ENCODE data around the gene TRIML2. TPM values are rescaled to one million over a fixed set of nuclear protein-coding genes. Genes with fewer than 3 reads are reported as not detected.

Gene TRIML2
- total and polyA plus RNA-seq, 3 donors from 2014 or later, result 3.7 to 5.8 (median 4.8) TPM

GRCh38 chr4:188139141-188139540 is 29.7 kb upstream of the TRIML2 start, which contains the start of gene TRIML1:
Gene TRIML1 (plus strand): TSS chr4:188139441. CDS start chr4:188139559, 118 bp downstream.
- no peaks in the 10 kb centered on the region for H3K9me3 ChIP-seq
- no peak for DNase-seq
- intact Hi-C loops (cut with DNase I; ENCODE audit: low total_unique reads), result no loop called here
- no peak for TF ChIP-seq POLR2A (IDR thresholded peaks at IDR 0.05)
- TF ChIP-seq CTCF (IDR thresholded peaks at IDR 0.05), result no peak
- H3K27me3 ChIP-seq, result no peaks in the 10 kb centered on the region
- no peak within 1 kb of the TSS for H3K27ac ChIP-seq
- no peaks in the 10 kb centered on the region for H3K36me3 ChIP-seq (ENCODE audit: low read depth, missing control alignments)
- no peak within 1 kb of the TSS for H3K4me3 ChIP-seq
- H3K4me1 ChIP-seq, result no peaks in the 10 kb centered on the region
- WGBS, 2 donors, result 92% methylated on average over 3 of the region's 3 CpGs

GRCh38 chr4:188138227-188138626 is 28.8 kb upstream of the TRIML2 start:
- 65 to 77% methylated on average over 10 of the region's 10 CpGs for WGBS, 2 donors
- intact Hi-C loops (cut with DNase I; ENCODE audit: low total_unique reads), result no loop called here
- no peaks in the 10 kb centered on the region for H3K4me1 ChIP-seq
- no peak overlapping the region for H3K4me3 ChIP-seq
- no peaks in the 10 kb centered on the region for H3K36me3 ChIP-seq (ENCODE audit: low read depth, missing control alignments)
- H3K9me3 ChIP-seq, result no peaks in the 10 kb centered on the region
- TF ChIP-seq CTCF (IDR thresholded peaks at IDR 0.05), result no peak
- TF ChIP-seq POLR2A (IDR thresholded peaks at IDR 0.05), result no peak
- H3K27ac ChIP-seq, result no peak overlapping the region
- DNase-seq, result no peak
- H3K27me3 ChIP-seq, result no peaks in the 10 kb centered on the region

GRCh38 chr4:188132232-188132631 is 22.8 kb upstream of the TRIML2 start:
- TF ChIP-seq POLR2A (IDR thresholded peaks at IDR 0.05), result no peak
- TF ChIP-seq CTCF (IDR thresholded peaks at IDR 0.05), result no peak
- WGBS, 2 donors, result 94 to 98% methylated on average over 5 of the region's 5 CpGs
- no peaks in the 10 kb centered on the region for H3K4me1 ChIP-seq
- no peaks in the 10 kb centered on the region for H3K9me3 ChIP-seq
- H3K36me3 ChIP-seq (ENCODE audit: low read depth, missing control alignments), result no peaks in the 10 kb centered on the region
- H3K27me3 ChIP-seq, result no peaks in the 10 kb centered on the region
- intact Hi-C loops (cut with DNase I; ENCODE audit: low total_unique reads), result no loop called here
- no peak overlapping the region for H3K27ac ChIP-seq
- no peak for DNase-seq
- H3K4me3 ChIP-seq, result no peak overlapping the region

GRCh38 chr4:188130355-188130754 is 21.0 kb upstream of the TRIML2 start:
- no peak overlapping the region for H3K27ac ChIP-seq
- TF ChIP-seq CTCF (IDR thresholded peaks at IDR 0.05) (no peak), POLR2A (IDR thresholded peaks at IDR 0.05) (no peak)
- DNase-seq, result peak; percentile 18
- no peak overlapping the region for H3K4me3 ChIP-seq
- WGBS, 2 donors, result 84% methylated on average over 4 of the region's 4 CpGs
- H3K9me3 ChIP-seq, result no peaks in the 10 kb centered on the region
- H3K4me1 ChIP-seq, result no peaks in the 10 kb centered on the region
- intact Hi-C loops (cut with DNase I; ENCODE audit: low total_unique reads), result no loop called here
- H3K36me3 ChIP-seq (ENCODE audit: low read depth, missing control alignments), result no peaks in the 10 kb centered on the region
- no peaks in the 10 kb centered on the region for H3K27me3 ChIP-seq

- Histone ChIP-seq H3K27ac (no peak overlapping the region), H3K27me3 (no peaks in the 10 kb centered on the region), H3K36me3 (ENCODE audit: low read depth, missing control alignments) (no peaks in the 10 kb centered on the region), H3K9me3 (no peaks in the 10 kb centered on the region), H3K4me1 (no peaks in the 10 kb centered on the region), H3K4me3 (no peak overlapping the region)
- no peak for DNase-seq
- intact Hi-C loops (cut with DNase I; ENCODE audit: low total_unique reads), result no loop called here
- 74 to 88% methylated on average over 5 of the region's 5 CpGs for WGBS, 2 donors
- TF ChIP-seq CTCF (IDR thresholded peaks at IDR 0.05) (no peak), POLR2A (IDR thresholded peaks at IDR 0.05) (no peak)
Measured at GRCh38 chr4:188127214-188127874, 17.9 kb upstream of the TRIML2 start.

Measured in testis (tissue), 3 donors.